Activated CD4-positive, alpha-beta T cell treated with anti-CD3 and anti-CD28 coated beads for 48 hours (primary cell): ENCODE measurements around the gene C1QA.

Experiments used
- DNase-seq: peaks from one replicate; pipeline ENCODE4 v3.0.0-alpha.2; 2020

Gene C1QA, protein sequence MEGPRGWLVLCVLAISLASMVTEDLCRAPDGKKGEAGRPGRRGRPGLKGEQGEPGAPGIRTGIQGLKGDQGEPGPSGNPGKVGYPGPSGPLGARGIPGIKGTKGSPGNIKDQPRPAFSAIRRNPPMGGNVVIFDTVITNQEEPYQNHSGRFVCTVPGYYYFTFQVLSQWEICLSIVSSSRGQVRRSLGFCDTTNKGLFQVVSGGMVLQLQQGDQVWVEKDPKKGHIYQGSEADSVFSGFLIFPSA

GRCh38 chr1:22636353-22636752 lies at the start of gene C1QA:
Gene C1QA (plus strand): TSS chr1:22636628. CDS start chr1:22637617, 989 bp downstream.
- DNase-seq = no peak

- no peak for DNase-seq
Observed at GRCh38 chr1:22587247-22587646, 49.2 kb upstream of the C1QA start.

- no peak for DNase-seq
Observed at GRCh38 chr1:22588899-22589422, 47.5 kb upstream of the C1QA start.

- DNase-seq = no peak
Observed at GRCh38 chr1:22591576-22591975, 44.9 kb upstream of the C1QA start.

- DNase-seq = no peak
Observed at GRCh38 chr1:22592051-22592450, 44.4 kb upstream of the C1QA start.

- no peak for DNase-seq
Observed at GRCh38 chr1:22592919-22593790, 43.3 kb upstream of the C1QA start.

DNA sequence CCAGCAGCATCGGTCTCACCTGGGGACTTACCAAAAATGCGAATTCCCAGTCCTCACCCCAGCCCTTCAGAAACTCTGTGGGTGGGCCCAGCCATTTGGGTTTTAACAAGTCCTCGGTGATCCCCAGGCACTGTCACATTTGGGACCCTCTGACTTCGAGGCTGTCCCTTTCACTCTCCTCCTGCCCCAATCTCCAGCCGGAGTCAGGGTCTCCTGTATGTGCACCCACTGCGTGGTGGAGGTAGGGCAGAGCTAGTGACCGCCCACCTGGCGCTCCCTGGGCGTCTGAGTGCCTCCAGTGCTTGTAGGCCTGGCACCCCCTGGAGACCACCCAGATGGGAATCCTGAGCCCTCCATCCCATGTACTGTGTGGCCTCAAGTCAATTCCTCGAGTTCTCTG lies 42.0 kb upstream of the C1QA start:
- no peak for DNase-seq

DNA sequence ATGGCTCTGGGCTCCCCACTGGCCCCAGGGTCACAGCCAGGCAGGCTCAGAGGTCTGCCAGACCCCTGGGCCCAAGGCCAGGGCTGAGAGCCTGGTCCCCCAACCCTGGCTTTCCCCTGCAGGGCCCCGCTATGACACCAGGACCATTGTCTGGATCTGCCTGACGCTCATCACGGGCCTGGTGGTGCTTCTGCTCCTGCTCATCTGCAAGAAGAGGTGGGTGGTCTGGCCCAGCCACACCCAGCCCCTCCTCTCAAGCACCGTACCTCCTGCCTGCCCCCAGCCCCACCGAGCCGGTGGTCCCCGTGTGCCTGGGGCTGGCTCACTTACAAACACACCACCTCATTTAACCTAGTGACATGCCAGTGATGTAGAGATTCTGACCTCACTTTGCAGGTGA lies 41.3 kb upstream of the C1QA start:
- DNase-seq = no peak

DNA sequence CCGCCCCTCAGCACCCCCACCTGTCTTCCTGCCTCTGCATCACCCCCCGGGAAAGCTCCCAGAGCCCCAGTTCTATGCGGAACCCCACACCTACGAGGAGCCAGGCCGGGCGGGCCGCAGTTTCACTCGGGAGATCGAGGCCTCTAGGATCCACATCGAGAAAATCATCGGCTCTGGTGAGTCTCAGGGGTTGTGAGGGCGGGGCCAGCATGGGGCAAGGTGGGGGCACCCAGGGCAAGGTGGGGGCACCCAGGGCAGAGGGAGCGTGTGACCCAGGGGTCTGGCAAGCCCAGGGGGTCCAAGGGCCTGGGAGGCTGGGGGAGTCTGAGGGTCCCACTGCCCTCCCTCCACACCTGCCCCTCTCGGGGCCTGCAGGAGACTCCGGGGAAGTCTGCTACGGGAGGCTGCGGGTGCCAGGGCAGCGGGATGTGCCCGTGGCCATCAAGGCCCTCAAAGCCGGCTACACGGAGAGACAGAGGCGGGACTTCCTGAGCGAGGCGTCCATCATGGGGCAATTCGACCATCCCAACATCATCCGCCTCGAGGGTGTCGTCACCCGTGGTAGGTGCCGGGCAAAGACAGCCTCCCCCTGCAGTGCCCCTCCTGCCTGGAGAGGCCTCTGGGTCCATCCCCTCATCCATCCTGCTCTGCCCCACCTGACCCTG lies 39.0 kb upstream of the C1QA start:
- DNase-seq = no peak

GRCh38 chr1:22597996-22598395 lies 38.4 kb upstream of the C1QA start:
- no peak for DNase-seq

- DNase-seq = no peak
Observed at GRCh38 chr1:22598736-22599135, 37.7 kb upstream of the C1QA start.

DNA sequence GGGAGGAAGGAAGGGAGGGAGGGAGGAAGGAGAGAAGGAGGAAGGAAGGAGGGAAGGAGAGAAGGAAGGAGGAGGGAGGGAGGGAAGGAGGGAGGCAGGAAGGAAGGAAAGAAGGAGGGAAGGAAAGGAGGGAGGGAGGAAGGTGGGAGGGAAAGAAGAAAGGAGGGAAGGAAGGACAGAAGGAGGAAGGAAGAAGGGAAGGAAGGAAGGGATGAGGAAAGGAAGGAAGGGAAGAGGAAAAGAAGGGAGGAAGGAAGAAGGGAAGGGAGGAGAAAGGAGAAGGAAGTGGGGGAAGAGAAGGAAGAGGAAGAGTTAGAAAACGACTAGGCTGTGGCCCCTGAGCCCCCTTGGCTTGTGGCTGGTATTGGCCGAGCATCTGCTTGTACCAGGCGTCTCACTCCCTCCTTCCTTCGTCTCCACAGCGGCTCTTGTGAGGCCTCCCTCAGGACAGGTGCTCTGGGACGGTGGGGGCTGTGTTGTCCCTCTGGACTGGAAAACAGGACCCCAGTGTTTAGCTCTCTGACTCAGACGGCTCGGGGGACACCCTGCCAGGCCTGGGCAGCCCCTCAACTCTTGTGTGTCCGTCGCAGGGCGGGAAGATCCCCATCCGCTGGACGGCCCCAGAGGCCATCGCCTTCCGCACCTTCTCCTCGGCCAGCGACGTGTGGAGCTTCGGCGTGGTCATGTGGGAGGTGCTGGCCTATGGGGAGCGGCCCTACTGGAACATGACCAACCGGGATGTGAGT lies 36.2 kb upstream of the C1QA start:
- no peak for DNase-seq

DNA sequence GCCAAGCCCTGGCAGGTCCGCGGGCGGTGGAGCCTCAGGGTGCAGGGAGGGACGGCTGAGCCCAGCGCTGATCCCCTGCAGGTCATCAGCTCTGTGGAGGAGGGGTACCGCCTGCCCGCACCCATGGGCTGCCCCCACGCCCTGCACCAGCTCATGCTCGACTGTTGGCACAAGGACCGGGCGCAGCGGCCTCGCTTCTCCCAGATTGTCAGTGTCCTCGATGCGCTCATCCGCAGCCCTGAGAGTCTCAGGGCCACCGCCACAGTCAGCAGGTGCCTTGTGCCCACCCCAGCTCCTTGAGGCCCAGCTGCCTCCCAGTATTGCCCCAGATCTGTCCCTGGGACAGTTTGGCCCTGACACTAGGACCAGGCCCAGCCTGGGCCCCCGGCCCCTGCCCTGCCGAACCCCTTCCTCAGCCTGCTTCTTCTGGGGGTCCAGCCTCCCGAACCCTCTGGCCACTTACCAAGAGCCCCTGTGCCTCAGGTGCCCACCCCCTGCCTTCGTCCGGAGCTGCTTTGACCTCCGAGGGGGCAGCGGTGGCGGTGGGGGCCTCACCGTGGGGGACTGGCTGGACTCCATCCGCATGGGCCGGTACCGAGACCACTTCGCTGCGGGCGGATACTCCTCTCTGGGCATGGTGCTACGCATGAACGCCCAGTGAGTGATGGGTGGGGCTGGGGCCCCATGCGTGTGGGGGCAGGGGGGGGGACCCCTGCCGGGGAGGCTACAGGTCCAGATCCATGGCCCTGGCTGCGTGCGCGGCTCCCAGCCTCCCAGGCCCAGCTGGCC lies 35.4 kb upstream of the C1QA start:
- DNase-seq = no peak

DNA sequence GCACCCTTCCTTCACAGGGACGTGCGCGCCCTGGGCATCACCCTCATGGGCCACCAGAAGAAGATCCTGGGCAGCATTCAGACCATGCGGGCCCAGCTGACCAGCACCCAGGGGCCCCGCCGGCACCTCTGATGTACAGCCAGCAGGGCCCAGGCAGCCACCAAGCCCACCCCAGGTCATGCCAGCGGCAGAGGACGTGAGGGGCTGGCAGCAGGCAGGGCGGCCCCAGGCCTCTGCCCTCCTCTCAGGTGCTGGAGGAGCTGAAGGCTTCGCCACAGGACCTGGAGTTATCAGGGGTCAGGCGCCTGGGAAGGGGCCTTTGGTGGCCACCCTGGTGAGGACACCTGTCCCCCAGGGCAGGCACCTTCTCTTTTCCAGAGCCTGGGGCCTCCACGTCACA lies 34.8 kb upstream of the C1QA start:
- DNase-seq = no peak

DNA sequence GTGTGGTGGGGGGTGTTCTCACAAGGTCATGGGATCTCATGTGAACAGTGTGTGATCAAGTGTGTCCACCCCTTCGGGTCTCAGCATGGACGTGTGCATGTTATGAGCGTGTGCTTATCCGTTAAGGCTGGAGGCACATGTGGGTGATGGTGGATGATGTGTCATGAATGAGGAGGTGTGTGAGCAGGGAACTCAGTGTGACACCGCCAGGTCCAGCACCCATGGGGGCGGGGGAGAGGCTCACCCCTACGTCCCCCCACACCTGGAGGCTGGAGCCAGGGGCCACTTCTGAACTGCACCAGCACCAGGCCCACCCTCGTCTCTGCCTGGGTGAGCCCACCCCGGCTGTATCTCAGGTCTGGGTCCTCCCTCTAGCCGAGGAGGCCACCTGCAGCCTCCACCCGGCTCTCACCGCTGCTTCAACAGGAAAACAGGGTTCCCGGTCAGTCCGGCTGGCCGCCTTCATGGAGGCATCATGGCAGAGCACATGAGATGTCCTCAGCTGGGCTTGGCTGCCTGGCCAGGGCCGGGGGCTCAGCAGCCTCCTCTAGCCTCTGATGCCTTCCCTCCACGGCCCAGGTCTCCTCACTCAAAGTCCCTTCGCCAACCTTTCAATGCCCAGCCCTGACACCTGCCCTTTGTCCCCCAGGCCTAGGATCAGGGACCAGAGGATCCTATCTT lies 34.2 kb upstream of the C1QA start:
- DNase-seq = no peak

GRCh38 chr1:22606161-22606560 lies 30.3 kb upstream of the C1QA start:
- no peak for DNase-seq

- no peak for DNase-seq
Observed at GRCh38 chr1:22607154-22607553, 29.3 kb upstream of the C1QA start.

- no peak for DNase-seq
Observed at GRCh38 chr1:22608361-22608760, 28.1 kb upstream of the C1QA start.

DNA sequence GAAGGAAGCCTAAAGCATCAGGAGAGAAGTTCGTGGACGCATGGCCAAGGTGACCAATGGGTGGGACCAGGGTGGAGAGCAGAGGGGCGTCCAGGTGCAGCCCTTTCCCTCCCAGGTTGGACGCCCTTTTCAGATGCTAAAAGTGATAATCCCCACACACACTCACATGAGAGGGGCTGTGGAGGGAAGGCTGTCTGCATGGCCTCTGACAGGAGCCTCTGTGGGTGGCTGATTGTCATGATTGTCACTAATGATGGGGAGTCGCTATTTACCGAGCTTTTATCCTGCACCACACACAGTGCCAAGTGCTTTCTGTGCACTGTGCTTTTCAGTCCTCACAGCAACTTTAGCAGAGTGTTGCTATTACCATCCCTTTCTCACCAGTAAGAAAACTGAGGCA lies 27.1 kb upstream of the C1QA start:
- no peak for DNase-seq

DNA sequence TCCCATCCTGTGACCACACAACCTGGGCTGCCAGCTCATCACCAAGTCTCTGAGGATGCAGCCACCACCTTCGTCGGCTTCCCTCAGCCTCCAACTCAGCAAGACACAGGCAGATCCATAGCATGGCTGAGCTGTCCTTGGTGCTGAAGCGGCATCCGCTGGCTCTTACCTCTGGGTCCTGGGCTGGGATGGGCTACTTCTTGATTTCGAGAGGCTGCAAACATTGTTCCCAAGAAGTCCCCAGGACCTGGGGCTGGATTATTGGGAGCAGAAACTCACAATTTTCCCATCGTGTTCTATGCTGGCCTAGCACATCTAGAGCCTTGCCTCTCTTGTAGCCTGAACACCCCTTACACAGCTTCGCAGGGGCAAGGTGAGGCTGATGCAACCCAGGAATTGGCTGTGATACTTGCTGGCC lies 24.9 kb upstream of the C1QA start:
- peak; percentile 46 for DNase-seq
